Measurements from ENCODE around the gene GAPVD1. TPM values are rescaled to one million over a fixed set of nuclear protein-coding genes. Genes with fewer than 3 reads are reported as not detected.
"Not testable (repeated sequence)": the region's sequence is repeated elsewhere in the genome, so short reads cannot be mapped to it uniquely, and the experiment has no call there.

Gene GAPVD1
- total RNA-seq, 1 experiment from 2014 or later: 33.3 TPM

DNA sequence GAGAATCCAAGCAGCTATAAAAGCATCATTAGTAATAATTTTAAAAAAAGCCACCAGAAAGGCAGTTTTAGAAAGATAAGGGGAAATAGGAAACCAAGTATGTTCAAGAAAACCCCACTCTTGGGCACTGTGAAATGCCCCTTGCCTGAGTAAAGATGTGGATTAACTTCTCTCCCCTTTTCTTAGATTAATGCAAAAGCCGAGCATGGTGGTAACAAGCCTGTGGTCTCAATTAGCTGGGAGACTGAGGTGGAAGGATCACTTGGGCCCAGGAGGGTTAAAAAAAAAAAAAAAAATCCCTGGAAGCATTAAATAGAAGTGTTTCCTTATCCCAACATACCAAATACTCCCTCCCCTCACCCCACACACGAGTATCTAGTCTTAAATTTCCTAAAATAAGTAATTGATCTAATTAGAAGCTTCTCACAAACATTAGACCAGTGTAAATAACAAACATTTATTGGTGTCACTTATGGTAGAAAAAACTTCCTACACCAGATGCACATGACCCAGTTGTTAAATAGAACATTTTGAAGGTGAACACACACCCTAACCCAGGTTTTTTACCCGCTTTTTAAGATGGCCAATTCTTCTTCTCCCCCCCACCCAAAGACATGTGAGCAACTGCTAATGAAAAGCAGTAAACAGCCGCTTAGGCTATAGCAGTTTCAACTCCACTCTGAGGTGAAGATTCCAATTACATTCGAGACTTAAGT, 25.7 kb upstream of the GAPVD1 start:
- ChIA-PET CTCF (no interaction called here), POLR2A (interaction anchor here (0.7 kb wide), 2 partner anchors 138 to 374 kb away, joined by 6 to 7 read pairs; no protein-coding TSS in a partner anchor)
- no peaks in the 10 kb centered on the region for H3K27me3 Mint-ChIP-seq (ENCODE audit: low read depth)
- no peak overlapping the region for H3K4me3 Mint-ChIP-seq
- H3K9me3 Mint-ChIP-seq: no peaks in the 10 kb centered on the region
- ATAC-seq (no peak), DNase-seq (ENCODE audit: low spot score) (no peak)
- H3K27ac Mint-ChIP-seq: 0 out of 2 replicates have a peak overlapping the region, but pooled peaks have one; percentile 51
- TF ChIP-seq RORB (CRISPR knock-in tag; IDR thresholded peaks at IDR 0.05): peak; percentile 13; the same call in 1 of the 2 replicates
- no peak for TF ChIP-seq FOXK1 (CRISPR knock-in tag; IDR thresholded peaks at IDR 0.05)
- H3K36me3 Mint-ChIP-seq: peaks cover 67% of the 10 kb centered on the region
- H3K4me1 Mint-ChIP-seq: peaks cover 26% of the 10 kb centered on the region

DNA sequence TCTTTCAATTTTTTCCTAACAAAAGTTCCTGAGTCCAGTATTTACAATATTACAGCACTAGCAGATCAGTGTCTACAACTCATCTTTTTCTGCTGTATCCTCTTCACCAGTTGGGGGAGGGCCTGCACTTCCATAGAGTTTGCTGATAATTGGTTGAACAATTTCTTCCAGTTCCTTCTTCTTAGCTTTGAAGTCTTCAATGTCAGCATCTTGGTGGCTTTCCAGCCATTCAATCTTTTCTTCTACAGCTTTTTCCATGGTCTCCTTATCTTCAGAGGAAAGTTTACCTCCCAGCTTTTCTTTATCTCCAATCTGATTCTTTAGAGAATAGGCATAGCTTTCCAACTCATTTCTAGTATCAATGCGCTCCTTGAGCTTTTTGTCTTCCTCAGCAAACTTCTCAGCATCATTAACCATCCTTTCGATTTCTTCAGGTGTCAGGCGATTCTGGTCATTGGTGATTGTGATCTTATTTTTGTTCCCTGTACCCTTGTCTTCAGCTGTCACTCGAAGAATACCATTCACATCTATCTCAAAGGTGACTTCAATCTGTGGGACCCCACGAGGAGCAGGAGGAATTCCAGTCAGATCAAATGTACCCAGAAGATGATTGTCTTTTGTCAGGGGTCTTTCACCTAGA, 25.0 kb upstream of the GAPVD1 start:
- ATAC-seq; CTCF ChIA-PET; H3K27me3 Mint-ChIP-seq (ENCODE audit: low read depth); DNase-seq (ENCODE audit: low spot score); H3K9me3 Mint-ChIP-seq: not testable (repeated sequence)
- POLR2A ChIA-PET: interaction anchor here (0.7 kb wide), 2 partner anchors 138 to 374 kb away, joined by 6 to 7 read pairs; no protein-coding TSS in a partner anchor
- Mint-ChIP-seq H3K4me1 (peaks cover 26% of the 10 kb centered on the region), H3K36me3 (peaks cover 69% of the 10 kb centered on the region), H3K4me3 (peak overlapping the region; percentile 4; the same call in 1 of the 2 replicates), H3K27ac (peak overlapping the region; percentile 33)

DNA sequence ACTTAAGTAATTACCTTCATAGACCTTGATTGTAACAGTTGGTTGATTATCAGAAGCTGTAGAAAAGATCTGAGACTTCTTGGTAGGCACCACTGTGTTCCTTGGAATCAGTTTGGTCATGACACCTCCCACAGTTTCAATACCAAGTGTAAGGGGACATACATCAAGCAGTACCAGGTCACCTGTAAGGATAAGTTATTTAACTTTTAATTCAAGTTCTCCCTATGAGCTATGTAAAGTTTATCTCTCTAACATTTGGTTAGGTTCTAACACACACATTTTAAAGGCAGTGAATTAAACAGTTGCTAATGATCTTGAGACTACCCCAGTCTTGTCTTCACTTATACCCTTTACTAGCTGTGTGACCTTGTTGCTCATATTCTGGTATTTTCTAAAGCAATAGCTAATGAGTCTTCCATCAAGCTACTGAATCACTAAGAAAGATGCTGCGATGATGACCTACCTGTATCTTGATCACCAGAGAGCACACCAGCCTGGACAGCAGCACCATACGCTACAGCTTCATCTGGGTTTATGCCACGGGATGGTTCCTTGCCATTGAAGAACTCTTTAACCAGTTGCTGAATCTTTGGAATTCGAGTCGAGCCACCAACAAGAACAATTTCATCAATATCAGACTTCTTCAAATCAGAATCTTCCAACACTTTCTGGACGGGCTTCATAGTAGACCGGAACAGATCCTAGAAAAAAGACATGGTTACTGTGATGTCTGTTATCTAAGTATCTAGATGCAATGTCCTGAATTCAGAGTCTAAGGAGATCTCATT, 23.3 kb upstream of the GAPVD1 start:
- H3K4me1 Mint-ChIP-seq: peaks cover 30% of the 10 kb centered on the region
- CTCF ChIA-PET: no interaction called here
- ATAC-seq: no peak
- no peaks in the 10 kb centered on the region for H3K9me3 Mint-ChIP-seq
- no peak for DNase-seq (ENCODE audit: low spot score)
- H3K27ac Mint-ChIP-seq: peak overlapping the region; percentile 12
- H3K4me3 Mint-ChIP-seq: peak overlapping the region; percentile 98
- POLR2A ChIA-PET: no interaction called here
- H3K27me3 Mint-ChIP-seq (ENCODE audit: low read depth): peaks cover 2% of the 10 kb centered on the region; the same call in 1 of the 2 replicates
- TF ChIP-seq ZNF317 (CRISPR knock-in tag; IDR thresholded peaks at IDR 0.05; ENCODE audit: borderline replicate concordance, low read depth) (no peak), NFATC4 (CRISPR knock-in tag; IDR thresholded peaks at IDR 0.05) (no peak), KAT7 (CRISPR knock-in tag; IDR thresholded peaks at IDR 0.05; ENCODE audit: borderline replicate concordance) (no peak), OVOL2 (CRISPR knock-in tag; IDR thresholded peaks at IDR 0.05; ENCODE audit: borderline replicate concordance) (no peak), FOXJ3 (CRISPR knock-in tag; IDR thresholded peaks at IDR 0.05; ENCODE audit: borderline replicate concordance) (no peak)
- TF ChIP-seq, protein P1, sequence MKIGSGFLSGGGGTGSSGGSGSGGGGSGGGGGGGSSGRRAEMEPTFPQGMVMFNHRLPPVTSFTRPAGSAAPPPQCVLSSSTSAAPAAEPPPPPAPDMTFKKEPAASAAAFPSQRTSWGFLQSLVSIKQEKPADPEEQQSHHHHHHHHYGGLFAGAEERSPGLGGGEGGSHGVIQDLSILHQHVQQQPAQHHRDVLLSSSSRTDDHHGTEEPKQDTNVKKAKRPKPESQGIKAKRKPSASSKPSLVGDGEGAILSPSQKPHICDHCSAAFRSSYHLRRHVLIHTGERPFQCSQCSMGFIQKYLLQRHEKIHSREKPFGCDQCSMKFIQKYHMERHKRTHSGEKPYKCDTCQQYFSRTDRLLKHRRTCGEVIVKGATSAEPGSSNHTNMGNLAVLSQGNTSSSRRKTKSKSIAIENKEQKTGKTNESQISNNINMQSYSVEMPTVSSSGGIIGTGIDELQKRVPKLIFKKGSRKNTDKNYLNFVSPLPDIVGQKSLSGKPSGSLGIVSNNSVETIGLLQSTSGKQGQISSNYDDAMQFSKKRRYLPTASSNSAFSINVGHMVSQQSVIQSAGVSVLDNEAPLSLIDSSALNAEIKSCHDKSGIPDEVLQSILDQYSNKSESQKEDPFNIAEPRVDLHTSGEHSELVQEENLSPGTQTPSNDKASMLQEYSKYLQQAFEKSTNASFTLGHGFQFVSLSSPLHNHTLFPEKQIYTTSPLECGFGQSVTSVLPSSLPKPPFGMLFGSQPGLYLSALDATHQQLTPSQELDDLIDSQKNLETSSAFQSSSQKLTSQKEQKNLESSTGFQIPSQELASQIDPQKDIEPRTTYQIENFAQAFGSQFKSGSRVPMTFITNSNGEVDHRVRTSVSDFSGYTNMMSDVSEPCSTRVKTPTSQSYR (CRISPR knock-in tag; IDR thresholded peaks at IDR 0.05): no peak
- TF ChIP-seq, protein P2, sequence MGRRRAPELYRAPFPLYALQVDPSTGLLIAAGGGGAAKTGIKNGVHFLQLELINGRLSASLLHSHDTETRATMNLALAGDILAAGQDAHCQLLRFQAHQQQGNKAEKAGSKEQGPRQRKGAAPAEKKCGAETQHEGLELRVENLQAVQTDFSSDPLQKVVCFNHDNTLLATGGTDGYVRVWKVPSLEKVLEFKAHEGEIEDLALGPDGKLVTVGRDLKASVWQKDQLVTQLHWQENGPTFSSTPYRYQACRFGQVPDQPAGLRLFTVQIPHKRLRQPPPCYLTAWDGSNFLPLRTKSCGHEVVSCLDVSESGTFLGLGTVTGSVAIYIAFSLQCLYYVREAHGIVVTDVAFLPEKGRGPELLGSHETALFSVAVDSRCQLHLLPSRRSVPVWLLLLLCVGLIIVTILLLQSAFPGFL (CRISPR knock-in tag; IDR thresholded peaks at IDR 0.05; ENCODE audit: borderline replicate concordance): no peak
- TF ChIP-seq, protein P3, sequence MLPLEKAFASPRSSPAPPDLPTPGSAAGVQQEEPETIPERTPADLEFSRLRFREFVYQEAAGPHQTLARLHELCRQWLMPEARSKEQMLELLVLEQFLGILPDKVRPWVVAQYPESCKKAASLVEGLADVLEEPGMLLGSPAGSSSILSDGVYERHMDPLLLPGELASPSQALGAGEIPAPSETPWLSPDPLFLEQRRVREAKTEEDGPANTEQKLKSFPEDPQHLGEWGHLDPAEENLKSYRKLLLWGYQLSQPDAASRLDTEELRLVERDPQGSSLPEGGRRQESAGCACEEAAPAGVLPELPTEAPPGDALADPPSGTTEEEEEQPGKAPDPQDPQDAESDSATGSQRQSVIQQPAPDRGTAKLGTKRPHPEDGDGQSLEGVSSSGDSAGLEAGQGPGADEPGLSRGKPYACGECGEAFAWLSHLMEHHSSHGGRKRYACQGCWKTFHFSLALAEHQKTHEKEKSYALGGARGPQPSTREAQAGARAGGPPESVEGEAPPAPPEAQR (CRISPR knock-in tag; IDR thresholded peaks at IDR 0.05): no peak
- TF ChIP-seq, protein P4, sequence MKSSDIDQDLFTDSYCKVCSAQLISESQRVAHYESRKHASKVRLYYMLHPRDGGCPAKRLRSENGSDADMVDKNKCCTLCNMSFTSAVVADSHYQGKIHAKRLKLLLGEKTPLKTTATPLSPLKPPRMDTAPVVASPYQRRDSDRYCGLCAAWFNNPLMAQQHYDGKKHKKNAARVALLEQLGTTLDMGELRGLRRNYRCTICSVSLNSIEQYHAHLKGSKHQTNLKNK (CRISPR knock-in tag; IDR thresholded peaks at IDR 0.05): no peak
- TF ChIP-seq, protein P5, sequence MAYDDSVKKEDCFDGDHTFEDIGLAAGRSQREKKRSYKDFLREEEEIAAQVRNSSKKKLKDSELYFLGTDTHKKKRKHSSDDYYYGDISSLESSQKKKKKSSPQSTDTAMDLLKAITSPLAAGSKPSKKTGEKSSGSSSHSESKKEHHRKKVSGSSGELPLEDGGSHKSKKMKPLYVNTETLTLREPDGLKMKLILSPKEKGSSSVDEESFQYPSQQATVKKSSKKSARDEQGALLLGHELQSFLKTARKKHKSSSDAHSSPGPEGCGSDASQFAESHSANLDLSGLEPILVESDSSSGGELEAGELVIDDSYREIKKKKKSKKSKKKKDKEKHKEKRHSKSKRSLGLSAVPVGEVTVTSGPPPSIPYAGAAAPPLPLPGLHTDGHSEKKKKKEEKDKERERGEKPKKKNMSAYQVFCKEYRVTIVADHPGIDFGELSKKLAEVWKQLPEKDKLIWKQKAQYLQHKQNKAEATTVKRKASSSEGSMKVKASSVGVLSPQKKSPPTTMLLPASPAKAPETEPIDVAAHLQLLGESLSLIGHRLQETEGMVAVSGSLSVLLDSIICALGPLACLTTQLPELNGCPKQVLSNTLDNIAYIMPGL (CRISPR knock-in tag; IDR thresholded peaks at IDR 0.05): no peak
- H3K36me3 Mint-ChIP-seq: peaks cover 63% of the 10 kb centered on the region
